Head of caudate nucleus (tissue), 42 donors: ENCODE data around the gene CT45A3.
"Not testable (repeated sequence)": the region's sequence is repeated elsewhere in the genome, so short reads cannot be mapped to it uniquely, and the experiment has no call there.

Experiments used
- DNase-seq, 42 donors: peaks; one replicate each; pipeline versions ENCODE4 v3.0.0 to v3.0.0-alpha.2; 2020 to 2021; ENCODE audit warnings: mixed read lengths in 7 of 42
- intact Hi-C: fragments of 100-400 bp; cut with DNase I; formaldehyde crosslinking; loops from one replicate; pipeline ENCODE4 v1.15.0; 2022

CT45A3 gene

GRCh38 chrX:135768091-135768490 lies at the start of gene CT45A3:
Gene CT45A3 (minus strand): TSS chrX:135768191. CDS start chrX:135764444, 3,747 bp downstream.
- DNase-seq, intact Hi-C loops: not testable (repeated sequence)

- intact Hi-C loops, DNase-seq: not testable (repeated sequence)
These were observed 34.7 kb upstream of the CT45A3 start, which contains the start of gene CT45A6 for GRCh38 chrX:135802687-135803086. Gene CT45A6 (minus strand): TSS chrX:135802787. CDS start chrX:135798993, 3,794 bp downstream.

- intact Hi-C loops, DNase-seq: not testable (repeated sequence)
These were observed 17.4 kb upstream of the CT45A3 start, which contains the start of gene CT45A5 for GRCh38 chrX:135785403-135785802. Gene CT45A5 (minus strand): TSS chrX:135785503. CDS start chrX:135781729, 3,774 bp downstream.

GRCh38 chrX:135744739-135745138 lies 23.3 kb downstream of the CT45A3 start:
- DNase-seq: not testable (repeated sequence)

GRCh38 chrX:135741192-135741715 lies 26.7 kb downstream of the CT45A3 start:
- intact Hi-C loops: no loop called here
- DNase-seq: no peak

More at GRCh38 chrX:135744739-135745138, 23.3 kb downstream of the CT45A3 start:
- intact Hi-C loops: not testable (repeated sequence)

- intact Hi-C loops: no loop called here
- peak in 32 of 42 donors; percentile 4 to 71 (median 42) for DNase-seq
These were observed 27.3 kb downstream of the CT45A3 start for GRCh38 chrX:135740681-135741149.

- DNase-seq: no peak
- intact Hi-C loops: no loop called here
These were observed 30.5 kb downstream of the CT45A3 start for GRCh38 chrX:135737366-135738071.

- DNase-seq, intact Hi-C loops: not testable (repeated sequence)
These were observed 33.3 kb downstream of the CT45A3 start for GRCh38 chrX:135734666-135735065.

GRCh38 chrX:135713795-135714194 lies 54.2 kb downstream of the CT45A3 start:
- DNase-seq: no peak
- intact Hi-C loops: no loop called here

- DNase-seq, intact Hi-C loops: not testable (repeated sequence)
These were observed 54.8 kb downstream of the CT45A3 start, which contains the start of gene CT45A1 for GRCh38 chrX:135713183-135713689. Gene CT45A1 (plus strand): TSS chrX:135713639. CDS start chrX:135718941, 5,302 bp downstream.
